Suprapubic skin (tissue), 4 donors: ENCODE data around the gene ZNF30. TPM values are rescaled to one million over a fixed set of nuclear protein-coding genes. Genes with fewer than 3 reads are reported as not detected.

Experiments
- DNase-seq, 2 donors: peaks; one replicate each; pipeline ENCODE4 v3.0.0-alpha.2; 2019; ENCODE audit warnings: low spot score in 2 of 2
- H3K27ac ChIP-seq: fragments of 200-600 bp; sonication (generic); one replicate; pipeline ENCODE4 v1.5.1; 2019
- H3K27me3 ChIP-seq: fragments of 200-600 bp; sonication (generic); one replicate; pipeline ENCODE4 v1.5.1; 2019
- H3K36me3 ChIP-seq: fragments of 200-600 bp; sonication (generic); one replicate; pipeline ENCODE4 v1.5.1; 2019
- H3K4me1 ChIP-seq: fragments of 200-600 bp; sonication (generic); one replicate; pipeline ENCODE4 v1.5.1; 2019
- H3K4me3 ChIP-seq: fragments of 200-600 bp; sonication (generic); one replicate; pipeline ENCODE4 v1.5.1; 2019; ENCODE audit warnings: mild to moderate bottlenecking
- H3K9me3 ChIP-seq: fragments of 200-600 bp; sonication (generic); one replicate; pipeline ENCODE4 v1.5.1; 2019
- CTCF ChIP-seq, 2 donors: fragments of 200-600 bp in 1 of 2; fragments of 450-650 bp in 1 of 2; sonication (generic) in 1 of 2; IDR thresholded peaks; one replicate each; pipeline ENCODE4 v1.5.1; 2016 to 2019; ENCODE audit warnings: antibody characterized with exemption in 2 of 2, mild to moderate bottlenecking in 1 of 2, moderate library complexity in 1 of 2
- EP300 ChIP-seq: sonication (generic); formaldehyde crosslinking; IDR thresholded peaks from one replicate; pipeline ENCODE4 v1.6.1; 2017; ENCODE audit warnings: antibody characterized with exemption
- POLR2A ChIP-seq, 2 donors: fragments of 450-650 bp; IDR thresholded peaks; one replicate each; pipeline ENCODE4 v1.6.1; 2017; ENCODE audit warnings: antibody characterized with exemption in 2 of 2, mild to moderate bottlenecking in 2 of 2, moderate library complexity in 2 of 2
- POLR2AphosphoS5 ChIP-seq, 3 donors: sonication (generic); formaldehyde crosslinking; IDR thresholded peaks; one replicate each; pipeline ENCODE4 v1.6.1; 2017; ENCODE audit warnings: antibody characterized with exemption in 3 of 3
- WGBS: methylation state at CpG from one replicate; pipeline ENCODE4 v1.1.5; 2018; 5-methylcytosine and 5-hydroxymethylcytosine counted together
- total RNA-seq, 4 donors: library from RNA; depleted of rRNA; stranded (reverse); fragments of >200 nt; gene quantifications; one replicate each; pipeline ENCODE4 v1.1.0, GENCODE V29; 2016

The ZNF30 gene
- total RNA-seq, 4 donors from 2014 or later = 0.44 to 3.4 (median 1.5) TPM

- WGBS = 90% methylated on average over 7 of the region's 7 CpGs
- H3K27me3 ChIP-seq = no peaks in the 10 kb centered on the region
- H3K9me3 ChIP-seq = no peaks in the 10 kb centered on the region
- TF ChIP-seq CTCF (IDR thresholded peaks at IDR 0.05) (no peak), EP300 (no peak), POLR2AphosphoS5 (IDR thresholded peaks at IDR 0.05) (no peak)
- H3K4me1 ChIP-seq = peaks cover 13% of the 10 kb centered on the region
- H3K4me3 ChIP-seq = no peak overlapping the region
- peak; percentile 20 to 48 for DNase-seq
- H3K27ac ChIP-seq = no peak overlapping the region
- H3K36me3 ChIP-seq = no peaks in the 10 kb centered on the region
These were observed 45.5 kb downstream of the ZNF30 start for GRCh38 chr19:34972163-34972705.

- Histone ChIP-seq H3K9me3 (no peaks in the 10 kb centered on the region), H3K4me1 (peaks cover 13% of the 10 kb centered on the region), H3K27ac (no peak overlapping the region), H3K27me3 (no peaks in the 10 kb centered on the region), H3K36me3 (no peaks in the 10 kb centered on the region), H3K4me3 (no peak overlapping the region)
- DNase-seq = no peak
- 48% methylated on average over 5 of the region's 5 CpGs for WGBS
- TF ChIP-seq CTCF (IDR thresholded peaks at IDR 0.05) = no peak
- no peak for TF ChIP-seq POLR2A (IDR thresholded peaks at IDR 0.05)
- TF ChIP-seq POLR2AphosphoS5 (IDR thresholded peaks at IDR 0.05) = no peak
- no peak for TF ChIP-seq EP300
These were observed 47.9 kb downstream of the ZNF30 start for GRCh38 chr19:34974646-34975045.

- H3K9me3 ChIP-seq = no peaks in the 10 kb centered on the region
- H3K27ac ChIP-seq = no peak overlapping the region
- peaks cover 13% of the 10 kb centered on the region for H3K4me1 ChIP-seq
- H3K27me3 ChIP-seq = no peaks in the 10 kb centered on the region
- TF ChIP-seq EP300 (no peak), CTCF (IDR thresholded peaks at IDR 0.05) (no peak), POLR2AphosphoS5 (IDR thresholded peaks at IDR 0.05) (no peak), POLR2A (IDR thresholded peaks at IDR 0.05) (no peak)
- DNase-seq = peak in 1 of 2 donors; percentile 41
- no peaks in the 10 kb centered on the region for H3K36me3 ChIP-seq
- WGBS = 69% methylated on average over 5 of the region's 5 CpGs
- H3K4me3 ChIP-seq = no peak overlapping the region
These were observed 48.4 kb downstream of the ZNF30 start for GRCh38 chr19:34975056-34975455.

GRCh38 chr19:34976611-34977010 is 49.9 kb downstream of the ZNF30 start:
- no peak for TF ChIP-seq POLR2AphosphoS5 (IDR thresholded peaks at IDR 0.05)
- TF ChIP-seq POLR2A (IDR thresholded peaks at IDR 0.05) = no peak
- TF ChIP-seq EP300 = no peak
- TF ChIP-seq CTCF (IDR thresholded peaks at IDR 0.05) = no peak
- 88% methylated on average over 3 of the region's 3 CpGs for WGBS

GRCh38 chr19:34979819-34980640 is 53.3 kb downstream of the ZNF30 start:
- WGBS = 74% methylated on average over 12 of the region's 12 CpGs
- Histone ChIP-seq H3K4me1 (no peaks in the 10 kb centered on the region), H3K4me3 (no peak overlapping the region), H3K27ac (no peak overlapping the region), H3K36me3 (no peaks in the 10 kb centered on the region), H3K27me3 (no peaks in the 10 kb centered on the region), H3K9me3 (no peaks in the 10 kb centered on the region)
- TF ChIP-seq POLR2AphosphoS5 (IDR thresholded peaks at IDR 0.05) (no peak), EP300 (no peak), CTCF (IDR thresholded peaks at IDR 0.05) (no peak), POLR2A (IDR thresholded peaks at IDR 0.05) (no peak)
- no peak for DNase-seq

More at GRCh38 chr19:34976611-34977010, 49.9 kb downstream of the ZNF30 start:
- Histone ChIP-seq H3K27me3 (no peaks in the 10 kb centered on the region), H3K36me3 (no peaks in the 10 kb centered on the region), H3K27ac (no peak overlapping the region), H3K9me3 (no peaks in the 10 kb centered on the region), H3K4me3 (no peak overlapping the region), H3K4me1 (peaks cover 13% of the 10 kb centered on the region)
- DNase-seq = peak; percentile 22 to 32
